ENCODE measurements around the gene SMG7.
A peak's percentile ranks its signal among the peaks of the same experiment; 100 is the strongest.

Gene SMG7

DNA sequence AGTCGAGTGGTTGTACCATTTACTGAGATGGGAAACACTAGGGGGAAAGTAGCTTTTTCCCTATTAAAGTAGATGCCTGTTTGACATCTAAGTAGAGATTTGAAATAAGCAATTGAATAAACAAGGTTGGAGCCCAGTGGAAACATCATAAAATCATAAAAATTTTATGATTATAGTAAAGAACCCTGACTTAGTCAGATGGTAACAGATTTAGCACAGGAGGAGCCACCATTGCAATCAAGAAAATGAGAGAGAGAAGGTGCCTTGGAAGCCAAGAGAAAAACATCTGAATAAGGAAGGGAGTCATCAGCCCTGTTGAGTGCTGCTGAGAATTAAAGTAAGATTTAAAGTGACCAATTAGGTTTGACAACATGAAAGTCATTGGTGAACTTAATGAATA lies 49.8 kb downstream of the SMG7 start:
- TF ChIP-seq CTCF (IDR thresholded peaks at IDR 0.05; ENCODE audit: low read depth, low read length) (no peak), POLR2A (IDR thresholded peaks at IDR 0.05; ENCODE audit: extremely low read depth, insufficient read length) (no peak), MYC (IDR thresholded peaks at IDR 0.05; ENCODE audit: low read depth, low read length) (no peak), MAX (IDR thresholded peaks at IDR 0.05; ENCODE audit: low read depth, low read length) (no peak)
- no peak for DNase-seq (ENCODE audit: low read depth)
- H3K4me3 ChIP-seq (ENCODE audit: low read depth, low read length) = no peak overlapping the region

DNA sequence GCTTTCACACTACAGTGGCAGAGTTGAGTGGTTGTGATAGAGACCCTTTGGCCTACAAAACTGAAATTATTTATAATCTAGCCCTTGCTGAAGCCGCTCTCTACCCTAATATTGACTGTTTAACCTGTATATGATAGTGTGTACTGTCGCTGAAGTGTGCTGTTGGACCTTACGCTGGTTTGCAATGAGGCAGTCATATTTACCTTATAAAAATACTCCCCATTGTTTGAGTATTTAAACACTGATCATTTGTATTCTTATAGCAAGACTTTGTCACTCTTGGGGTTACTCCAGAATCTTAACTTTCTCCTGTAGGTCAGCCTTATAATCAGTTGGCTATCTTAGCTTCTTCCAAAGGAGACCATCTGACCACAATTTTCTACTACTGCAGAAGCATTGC lies 56.3 kb downstream of the SMG7 start:
- TF ChIP-seq MYC (IDR thresholded peaks at IDR 0.05; ENCODE audit: low read depth, low read length) (no peak), MAX (IDR thresholded peaks at IDR 0.05; ENCODE audit: low read depth, low read length) (no peak), CTCF (IDR thresholded peaks at IDR 0.05; ENCODE audit: low read depth, low read length) (no peak), POLR2A (IDR thresholded peaks at IDR 0.05; ENCODE audit: extremely low read depth, insufficient read length) (no peak)
- DNase-seq (ENCODE audit: low read depth) = no peak

DNA sequence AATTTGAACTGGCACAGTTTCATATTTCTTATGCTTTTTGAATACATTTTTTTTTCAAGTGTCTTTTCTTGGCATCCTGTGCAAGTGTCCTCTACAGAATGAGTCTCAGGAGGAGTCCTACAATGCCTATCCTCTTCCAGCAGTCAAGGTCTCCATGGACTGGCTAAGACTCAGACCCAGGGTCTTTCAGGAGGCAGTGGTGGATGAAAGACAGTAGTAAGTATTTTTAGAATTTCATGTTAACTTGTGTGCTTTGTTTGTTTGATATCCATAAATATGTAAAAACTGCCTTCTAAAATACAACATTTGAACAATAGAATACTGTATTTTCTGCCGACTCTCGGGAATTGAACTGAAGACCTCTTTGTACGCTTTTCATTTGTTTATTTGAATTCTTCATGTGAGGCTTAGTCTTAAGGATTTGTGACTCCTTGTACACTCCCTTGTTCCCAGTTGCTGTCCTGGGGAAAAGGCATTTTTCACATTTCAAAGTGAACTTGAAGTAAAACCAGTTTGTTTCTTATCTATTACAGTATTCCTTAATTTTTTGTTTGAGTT lies 61.4 kb downstream of the SMG7 start:
- no peak overlapping the region for H3K4me3 ChIP-seq (ENCODE audit: low read depth, low read length)
- TF ChIP-seq CTCF (IDR thresholded peaks at IDR 0.05; ENCODE audit: low read depth, low read length) = no peak
- no peak for TF ChIP-seq POLR2A (IDR thresholded peaks at IDR 0.05; ENCODE audit: extremely low read depth, insufficient read length)
- TF ChIP-seq MYC (IDR thresholded peaks at IDR 0.05; ENCODE audit: low read depth, low read length) = no peak
- TF ChIP-seq MAX (IDR thresholded peaks at IDR 0.05; ENCODE audit: low read depth, low read length) = no peak
- no peak for DNase-seq (ENCODE audit: low read depth)

More for the DNA sequence above, 56.3 kb downstream of the SMG7 start:
- H3K4me3 ChIP-seq (ENCODE audit: low read depth, low read length) = no peak overlapping the region

GRCh38 chr1:183537405-183537804 lies 65.1 kb downstream of the SMG7 start:
- H3K4me3 ChIP-seq (ENCODE audit: low read depth, low read length) = no peak overlapping the region
- TF ChIP-seq POLR2A (IDR thresholded peaks at IDR 0.05; ENCODE audit: extremely low read depth, insufficient read length) (no peak), CTCF (IDR thresholded peaks at IDR 0.05; ENCODE audit: low read depth, low read length) (no peak), MYC (IDR thresholded peaks at IDR 0.05; ENCODE audit: low read depth, low read length) (no peak), MAX (IDR thresholded peaks at IDR 0.05; ENCODE audit: low read depth, low read length) (no peak)
- DNase-seq (ENCODE audit: low read depth) = no peak

- no peak overlapping the region for H3K4me3 ChIP-seq (ENCODE audit: low read depth, low read length)
- TF ChIP-seq CTCF (IDR thresholded peaks at IDR 0.05; ENCODE audit: low read depth, low read length) (peak; percentile 50), MAX (IDR thresholded peaks at IDR 0.05; ENCODE audit: low read depth, low read length) (no peak)
- peak; percentile 61 for DNase-seq (ENCODE audit: low read depth)
These were observed 71.4 kb downstream of the SMG7 start for GRCh38 chr1:183543619-183544204.

Measured in NB4 (cell line).